CD14-positive monocyte (primary cell): Measurements from ENCODE around the gene SLC22A23. TPM values are rescaled to one million over a fixed set of nuclear protein-coding genes. Genes with fewer than 3 reads are reported as not detected.

Experiments used
- DNase-seq, 3 donors: peaks; one replicate each; pipeline ENCODE4 v3.0.0-alpha.2; 2011 to 2022
- H2AFZ ChIP-seq: 2 replicates; pipeline ENCODE4 v1.6.0; 2012; ENCODE audit warnings: mild to moderate bottlenecking, low read depth, low read length, inconsistent platforms; ENCODE audit not compliant: insufficient read depth, poor library complexity, severe bottlenecking
- H3K27ac ChIP-seq, 2 donors: 1 replicate in 1 of 2; 2 replicates in 1 of 2; pipeline ENCODE4 v1.5.1; 2012 to 2013; ENCODE audit warnings: low read length in 2 of 2, control low read depth in 1 of 2, inconsistent platforms in 1 of 2, low read depth in 1 of 2, mild to moderate bottlenecking in 1 of 2
- H3K27me3 ChIP-seq, 2 donors: one replicate each; pipeline versions ENCODE4 v1.6.0 to v1.6.1; 2011 to 2013; ENCODE audit warnings: low read length in 2 of 2; ENCODE audit not compliant: control insufficient read depth in 2 of 2, insufficient read depth in 2 of 2
- H3K36me3 ChIP-seq, 2 donors: replicated peaks in 1 of 2; 1 replicate in 1 of 2; 2 replicates in 1 of 2; pipeline versions ENCODE4 v1.5.1 to v1.6.1; 2012 to 2013; ENCODE audit warnings: low read length in 2 of 2, control low read depth in 1 of 2, inconsistent platforms in 1 of 2, mild to moderate bottlenecking in 1 of 2; ENCODE audit not compliant: insufficient read depth in 2 of 2, control insufficient read depth in 1 of 2
- H3K4me1 ChIP-seq, 2 donors: 1 replicate in 1 of 2; 2 replicates in 1 of 2; pipeline versions ENCODE4 v1.5.1 to v1.6.1; 2012 to 2013; ENCODE audit warnings: low read length in 2 of 2, control low read depth in 1 of 2, inconsistent platforms in 1 of 2, mild to moderate bottlenecking in 1 of 2, moderate library complexity in 1 of 2; ENCODE audit not compliant: insufficient read depth in 2 of 2, control insufficient read depth in 1 of 2
- H3K4me2 ChIP-seq: replicated peaks from 2 replicates; pipeline ENCODE3; 2012; ENCODE audit warnings: low read length, moderate library complexity, mild to moderate bottlenecking; ENCODE audit not compliant: poor library complexity, severe bottlenecking; ENCODE audit errors: extremely low read depth
- H3K4me3 ChIP-seq, 3 experiments: fragments of 200-600 bp in 1 of 3; sonication (generic) in 1 of 3; replicated peaks in 1 of 3; 1 replicate in 2 of 3; 2 replicates in 1 of 3; pipeline ENCODE4 v1.5.1; 2011 to 2013; ENCODE audit warnings: low read length in 3 of 3, mild to moderate bottlenecking in 3 of 3, control low read depth in 2 of 3, low read depth in 2 of 3, inconsistent platforms in 1 of 3, moderate library complexity in 1 of 3
- H3K79me2 ChIP-seq: 2 replicates; pipeline ENCODE4 v1.6.0; 2012; ENCODE audit warnings: mild to moderate bottlenecking, control low read depth, inconsistent platforms, low read length, moderate library complexity; ENCODE audit not compliant: insufficient read depth
- H3K9ac ChIP-seq: 2 replicates; pipeline ENCODE4 v1.6.0; 2017; ENCODE audit warnings: low read length, mild to moderate bottlenecking; ENCODE audit not compliant: insufficient read depth, poor library complexity, severe bottlenecking
- H3K9me3 ChIP-seq, 2 donors: replicated peaks in 1 of 2; 1 replicate in 1 of 2; 2 replicates in 1 of 2; pipeline versions ENCODE4 v1.5.1 to v1.6.1; 2012 to 2013; ENCODE audit warnings: low read length in 2 of 2, control low read depth in 1 of 2; ENCODE audit not compliant: control insufficient read depth in 1 of 2, insufficient read depth in 1 of 2
- H4K20me1 ChIP-seq: 2 replicates; pipeline ENCODE4 v1.6.0; 2012; ENCODE audit warnings: mild to moderate bottlenecking, low read length, control low read depth, moderate library complexity; ENCODE audit not compliant: insufficient read depth
- H3K27ac Mint-ChIP-seq, 7 donors: one replicate each; pipeline ENCODE4 v1.8.0; 2020; ENCODE audit warnings: mild to moderate bottlenecking in 7 of 7, mixed read lengths in 7 of 7, moderate library complexity in 6 of 7, inconsistent platforms in 2 of 7
- H3K27me3 Mint-ChIP-seq, 3 donors: one replicate each; pipeline ENCODE4 v1.8.0; 2021 to 2022; ENCODE audit warnings: low read depth in 3 of 3, mild to moderate bottlenecking in 3 of 3, mixed read lengths in 3 of 3, moderate library complexity in 3 of 3, inconsistent platforms in 1 of 3
- H3K36me3 Mint-ChIP-seq, 2 donors: one replicate each; pipeline ENCODE4 v1.8.0; 2020; ENCODE audit warnings: mixed read lengths in 2 of 2, inconsistent platforms in 1 of 2, mild to moderate bottlenecking in 1 of 2
- H3K4me1 Mint-ChIP-seq: one replicate; pipeline ENCODE4 v1.8.0; 2020; ENCODE audit warnings: mild to moderate bottlenecking, mixed read lengths
- H3K4me3 Mint-ChIP-seq, 2 donors: one replicate each; pipeline ENCODE4 v1.8.0; 2020; ENCODE audit warnings: mild to moderate bottlenecking in 2 of 2, mixed read lengths in 2 of 2, moderate library complexity in 1 of 2
- H3K9me3 Mint-ChIP-seq, 7 donors: one replicate each; pipeline ENCODE4 v1.8.0; 2020 to 2022; ENCODE audit warnings: mixed read lengths in 7 of 7, mild to moderate bottlenecking in 6 of 7, moderate library complexity in 6 of 7, inconsistent platforms in 2 of 7
- CTCF ChIP-seq: fragments of 200-600 bp; IDR thresholded peaks from one replicate; pipeline ENCODE4 v1.8.0; 2022; ENCODE audit warnings: antibody characterized with exemption, mild to moderate bottlenecking
- WGBS: methylation state at CpG from one replicate; pipeline ENCODE4 v1.1.5; 2013; ENCODE audit warnings: missing lambda C conversion rate; ENCODE audit not compliant: insufficient coverage; 5-methylcytosine and 5-hydroxymethylcytosine counted together
- intact Hi-C, 2 donors: fragments of 100-400 bp; cut with micrococcal nuclease; formaldehyde crosslinking; loops; one replicate each; pipeline versions ENCODE4 v1.15.0 to v1.15.1; 2023
- polyA plus RNA-seq, 3 donors: library from polyadenylated mRNA; depleted of rRNA in 1 of 3; unstranded in 2 of 3; stranded (reverse) in 1 of 3; fragments of 300-500 nt in 2 of 3; fragments of >200 nt in 1 of 3; fragmentation: Illumina TruSeq in 2 of 3; gene quantifications; 1 replicate in 2 of 3; 2 replicates in 1 of 3; pipeline ENCODE4 v1.2.3, GENCODE V29; 2012 to 2021

Gene SLC22A23
- polyA plus RNA-seq, 3 donors = 0.08 TPM; not detected in 2

GRCh38 chr6:3228771-3229565 is 227.9 kb downstream of the SLC22A23 start:
- Mint-ChIP-seq H3K36me3 (peaks cover 2 to 8% of the 10 kb centered on the region in 2 donors), H3K4me3 (peak overlapping the region; percentile 66 to 89), H3K27ac (peak overlapping the region in 2 of 7 donors; percentile 50 to 65), H3K9me3 (peaks cover 0 to 27% (median 13%) of the 10 kb centered on the region in 7 donors), H3K27me3 (peaks cover 86 to 94% (median 89%) of the 10 kb centered on the region in 3 donors), H3K4me1 (peaks cover 36% of the 10 kb centered on the region)
- H3K27ac ChIP-seq = no peak overlapping the region
- H3K79me2 ChIP-seq = no peaks in the 10 kb centered on the region
- WGBS = 4% methylated on average over 45 of the region's 62 CpGs
- peaks cover 72 to 90% of the 10 kb centered on the region in 2 donors for H3K27me3 ChIP-seq
- no peak overlapping the region for H2AFZ ChIP-seq
- no peak for TF ChIP-seq CTCF
- no peak overlapping the region for H3K9ac ChIP-seq
- H3K4me3 ChIP-seq = peak overlapping the region in 1 of 3 experiments; percentile 38
- H3K9me3 ChIP-seq = peaks cover 0 to 38% of the 10 kb centered on the region in 2 donors
- H3K36me3 ChIP-seq = no peaks in the 10 kb centered on the region
- intact Hi-C loops = no loop called here
- H4K20me1 ChIP-seq = no peaks in the 10 kb centered on the region
- no peak for DNase-seq
- H3K4me1 ChIP-seq = peaks cover 27 to 44% of the 10 kb centered on the region in 2 donors
- peak overlapping the region; percentile 30 for H3K4me2 ChIP-seq

GRCh38 chr6:3228046-3228671 is 228.7 kb downstream of the SLC22A23 start:
- H3K4me1 ChIP-seq = peaks cover 27 to 44% of the 10 kb centered on the region in 2 donors
- H3K27ac ChIP-seq = no peak overlapping the region
- WGBS = 4% methylated on average over 29 of the region's 38 CpGs
- H3K36me3 ChIP-seq = no peaks in the 10 kb centered on the region
- peaks cover 73 to 90% of the 10 kb centered on the region in 2 donors for H3K27me3 ChIP-seq
- no peak for DNase-seq
- Mint-ChIP-seq H3K27me3 (peaks cover 83 to 93% (median 84%) of the 10 kb centered on the region in 3 donors), H3K36me3 (peaks cover 2 to 8% of the 10 kb centered on the region in 2 donors), H3K9me3 (peaks cover 0 to 27% (median 13%) of the 10 kb centered on the region in 7 donors), H3K4me1 (peaks cover 36% of the 10 kb centered on the region), H3K27ac (no peak overlapping the region), H3K4me3 (peak overlapping the region in 1 of 2 donors; percentile 83)
- no peak overlapping the region for H2AFZ ChIP-seq
- H3K79me2 ChIP-seq = no peaks in the 10 kb centered on the region
- no peak overlapping the region for H3K4me3 ChIP-seq
- no peak overlapping the region for H3K9ac ChIP-seq
- H4K20me1 ChIP-seq = no peaks in the 10 kb centered on the region
- intact Hi-C loops = no loop called here
- H3K9me3 ChIP-seq = peaks cover 0 to 35% of the 10 kb centered on the region in 2 donors
- H3K4me2 ChIP-seq = peak overlapping the region; percentile 68
- TF ChIP-seq CTCF = no peak
